NCI-H748 (cell line): Measurements from ENCODE around the gene AXIN1.

Source experiments
- DNase-seq: peaks from one replicate; lab custom pipeline; 2025; ENCODE audit not compliant: unreplicated experiment; lab: John Stamatoyannopoulos, UW

Gene AXIN1

DNA sequence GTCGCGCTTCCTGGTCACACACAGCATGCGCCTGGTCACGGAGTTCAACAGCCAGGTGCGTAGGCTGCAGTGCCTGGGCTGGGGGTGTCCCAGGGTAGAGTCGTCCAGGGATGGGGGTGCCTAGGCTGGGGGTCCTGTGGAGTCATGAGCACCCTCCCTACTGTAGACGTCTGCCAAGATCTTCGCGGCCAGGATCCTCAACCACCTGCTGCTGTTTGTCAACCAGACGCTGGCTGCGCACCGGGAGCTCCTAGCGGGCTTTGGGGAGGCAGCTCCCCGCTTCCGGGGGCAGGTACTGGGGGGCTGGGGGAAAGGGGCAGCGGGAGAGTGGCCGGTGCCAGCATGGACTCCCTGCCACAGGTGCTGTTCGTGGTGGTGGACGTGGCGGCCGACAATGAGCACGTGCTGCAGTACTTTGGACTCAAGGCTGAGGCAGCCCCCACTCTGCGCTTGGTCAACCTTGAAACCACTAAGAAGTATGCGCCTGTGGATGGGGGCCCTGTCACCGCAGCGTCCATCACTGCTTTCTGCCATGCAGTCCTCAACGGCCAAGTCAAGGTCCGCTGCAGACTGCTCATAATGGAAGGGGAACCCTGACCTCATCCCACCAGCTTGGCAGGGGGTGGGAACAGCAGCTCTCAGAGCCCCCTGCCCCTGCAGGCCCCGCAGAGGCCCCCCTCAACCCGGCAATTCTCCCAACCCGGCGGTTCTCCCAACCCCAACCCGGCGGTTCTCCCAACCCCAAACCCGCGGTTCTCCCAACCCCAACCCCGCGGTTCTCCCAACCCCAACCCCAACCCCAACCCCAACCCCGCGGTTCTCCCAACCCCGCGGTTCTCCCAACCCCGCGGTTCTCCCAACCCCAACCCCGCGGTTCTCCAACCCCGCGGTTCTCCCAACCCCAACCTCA is 67.1 kb downstream of the AXIN1 start:
- DNase-seq = no peak

DNA sequence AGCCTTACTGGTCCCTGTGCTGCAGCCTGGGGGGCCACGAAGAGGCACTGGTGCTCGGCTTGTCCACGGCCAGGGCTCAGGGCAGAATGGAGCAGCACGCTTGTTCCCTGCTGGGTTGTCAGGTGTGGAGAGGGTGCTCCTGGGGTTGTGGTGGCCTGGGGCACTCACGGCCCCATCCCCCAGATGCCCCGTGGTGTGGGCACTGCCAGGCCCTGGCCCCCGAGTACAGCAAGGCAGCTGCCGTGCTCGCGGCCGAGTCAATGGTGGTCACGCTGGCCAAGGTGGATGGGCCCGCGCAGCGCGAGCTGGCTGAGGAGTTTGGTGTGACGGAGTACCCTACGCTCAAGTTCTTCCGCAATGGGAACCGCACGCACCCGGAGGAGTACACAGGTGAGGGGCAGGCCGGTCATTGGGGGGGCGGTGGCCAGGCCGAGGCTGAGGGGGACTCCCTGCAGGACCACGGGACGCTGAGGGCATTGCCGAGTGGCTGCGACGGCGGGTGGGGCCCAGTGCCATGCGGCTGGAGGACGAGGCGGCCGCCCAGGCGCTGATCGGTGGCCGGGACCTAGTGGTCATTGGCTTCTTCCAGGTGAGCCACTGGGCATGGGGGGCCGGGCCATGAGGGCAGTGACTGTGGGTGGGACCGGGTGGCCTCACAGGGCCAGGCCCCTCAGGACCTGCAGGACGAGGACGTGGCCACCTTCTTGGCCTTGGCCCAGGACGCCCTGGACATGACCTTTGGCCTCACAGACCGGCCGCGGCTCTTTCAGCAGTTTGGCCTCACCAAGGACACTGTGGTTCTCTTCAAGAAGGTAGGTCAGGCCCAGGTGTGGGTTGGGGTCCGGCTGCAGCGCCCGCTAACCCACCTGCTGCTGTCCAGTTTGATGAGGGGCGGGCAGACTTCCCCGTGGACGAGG is 68.1 kb downstream of the AXIN1 start:
- DNase-seq = no peak

DNA sequence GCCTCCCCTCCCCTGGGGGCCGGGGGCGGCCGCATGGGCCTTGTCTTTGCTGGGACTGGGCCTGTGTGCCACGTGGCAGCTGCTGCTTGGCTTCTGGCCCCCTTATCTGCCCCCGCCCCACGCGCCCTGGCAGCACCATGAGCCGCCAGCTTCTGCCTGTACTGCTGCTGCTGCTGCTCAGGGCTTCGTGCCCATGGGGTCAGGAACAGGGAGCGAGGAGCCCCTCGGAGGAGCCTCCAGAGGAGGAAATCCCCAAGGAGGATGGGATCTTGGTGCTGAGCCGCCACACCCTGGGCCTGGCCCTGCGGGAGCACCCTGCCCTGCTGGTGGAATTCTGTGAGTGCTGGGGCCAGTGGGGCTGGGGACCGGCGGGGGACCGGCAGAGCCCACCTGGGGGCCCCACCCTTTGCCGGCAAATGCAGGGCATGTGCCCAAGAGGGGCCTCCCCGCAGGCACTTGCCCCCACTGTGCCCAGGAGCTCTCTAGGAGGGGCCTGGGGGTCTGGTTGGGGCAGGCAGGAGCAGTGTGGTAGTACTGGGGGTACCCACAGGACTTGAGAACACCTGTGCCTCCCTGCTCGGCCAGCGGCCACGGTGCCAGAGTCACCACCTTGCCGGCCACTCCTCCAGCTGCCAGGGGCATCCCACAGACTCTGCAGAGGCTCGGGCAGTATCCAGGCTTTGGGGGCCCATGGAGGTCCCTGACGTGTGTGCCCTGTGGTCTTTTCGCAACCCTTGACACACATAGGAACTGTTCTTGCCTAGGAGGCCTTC is 69.3 kb downstream of the AXIN1 start, which contains the start of gene PDIA2:
Gene PDIA2 (plus strand): TSS at position 132 of the 773 bp plus-strand sequence. CDS start 6 bp downstream, at position 138.
- DNase-seq = no peak

DNA sequence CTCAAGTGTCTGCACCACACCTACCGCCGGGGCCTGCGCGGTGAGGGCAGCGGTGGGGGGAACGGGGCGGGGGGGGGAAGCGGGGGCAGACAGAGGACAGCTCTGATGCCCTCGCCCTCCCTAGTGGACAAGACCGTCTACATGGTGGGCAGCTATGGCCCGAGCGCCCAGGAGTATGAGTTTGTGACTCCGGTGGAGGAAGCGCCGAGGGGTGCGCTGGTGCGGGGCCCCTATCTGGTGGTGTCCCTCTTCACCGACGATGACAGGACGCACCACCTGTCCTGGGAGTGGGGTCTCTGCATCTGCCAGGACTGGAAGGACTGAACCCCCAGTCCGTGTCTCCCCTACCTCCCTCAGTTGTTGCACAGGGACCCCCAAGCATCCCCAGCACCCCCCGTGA is 70.0 kb downstream of the AXIN1 start:
- no peak for DNase-seq

DNA sequence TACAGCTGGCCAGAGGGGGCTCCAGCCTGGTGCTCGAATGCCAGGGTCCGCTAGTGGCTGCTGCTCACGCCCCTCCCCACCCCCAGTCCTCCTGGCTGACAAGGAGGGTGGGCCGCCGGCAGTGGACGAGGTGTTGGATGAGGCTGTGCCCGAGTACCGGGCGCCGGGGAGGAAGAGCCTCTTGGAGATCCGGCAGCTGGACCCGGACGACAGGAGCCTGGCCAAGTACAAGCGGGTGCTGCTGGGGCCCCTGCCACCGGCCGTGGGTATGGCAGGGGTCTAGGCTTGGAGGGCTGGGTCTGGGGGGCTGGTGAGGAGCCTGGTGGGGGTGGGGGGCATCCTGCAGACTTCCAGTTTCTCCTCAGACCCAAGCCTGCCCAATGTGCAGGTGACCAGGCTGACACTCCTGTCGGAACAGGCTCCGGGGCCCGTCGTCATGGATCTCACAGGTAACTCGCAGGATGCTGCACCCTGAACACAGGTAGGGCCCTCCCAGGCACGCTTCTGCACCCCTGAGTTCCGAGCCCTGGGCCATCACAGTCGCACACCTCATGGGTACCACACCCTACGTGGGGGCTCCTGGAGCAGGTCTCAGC is 70.8 kb downstream of the AXIN1 start:
- DNase-seq = no peak

DNA sequence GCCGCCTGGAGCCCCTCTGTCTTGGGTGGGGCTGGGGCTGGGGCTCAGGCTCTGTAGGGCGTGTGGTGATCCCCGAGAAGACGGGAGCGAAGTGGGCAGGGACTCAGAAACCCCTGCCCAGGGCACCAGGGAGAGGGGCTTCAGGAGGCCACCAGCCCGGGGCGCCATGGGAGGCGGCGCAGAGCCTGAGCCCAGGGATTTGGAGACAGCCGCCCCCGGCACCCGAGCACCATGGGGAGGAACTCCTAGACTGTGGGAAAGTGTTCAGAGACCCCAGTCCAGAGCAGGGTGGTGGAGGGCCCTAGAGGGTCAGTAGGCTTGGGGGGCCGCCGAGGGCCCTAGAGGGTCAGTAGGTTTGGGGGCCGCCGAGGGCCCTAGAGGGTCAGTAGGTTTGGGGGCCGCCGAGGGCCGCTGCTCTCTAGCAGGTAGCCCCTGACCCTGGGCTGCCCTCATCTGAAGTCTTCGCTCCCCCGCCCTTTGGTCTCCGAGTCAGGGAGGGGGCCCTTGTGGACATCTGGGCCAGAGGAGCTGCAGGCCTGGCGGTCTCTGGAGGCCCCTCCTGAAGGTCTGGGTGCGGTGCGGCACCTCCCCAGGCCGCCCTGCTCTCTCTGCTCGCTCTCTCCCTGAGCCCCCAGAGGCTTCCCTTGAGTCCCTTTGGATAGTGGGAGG is 71.4 kb downstream of the AXIN1 start:
- no peak for DNase-seq

DNA sequence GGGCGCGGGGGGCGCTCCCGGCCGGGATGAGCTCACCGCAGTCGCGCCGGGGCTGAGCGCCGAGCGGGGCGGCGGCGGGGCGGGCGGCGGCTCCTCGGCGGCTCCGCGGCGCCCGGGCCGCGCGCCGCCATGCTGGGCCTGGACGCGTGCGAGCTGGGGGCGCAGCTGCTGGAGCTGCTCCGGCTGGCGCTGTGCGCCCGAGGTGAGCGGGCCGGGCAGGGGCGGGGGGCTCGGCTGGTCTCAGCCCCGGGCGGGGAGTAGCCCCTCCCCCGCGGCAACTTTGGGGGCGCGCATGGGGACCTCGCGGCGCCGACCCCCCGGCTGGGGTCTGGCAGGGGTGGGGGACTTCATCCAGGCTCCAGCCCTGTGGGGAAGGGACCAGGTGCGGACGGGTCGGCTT is 72.0 kb downstream of the AXIN1 start, which contains the start of gene ARHGDIG:
Gene ARHGDIG (plus strand): TSS at position 40 of the 400 bp plus-strand sequence. CDS start 90 bp downstream, at position 130.
- peak; percentile 20 for DNase-seq

DNA sequence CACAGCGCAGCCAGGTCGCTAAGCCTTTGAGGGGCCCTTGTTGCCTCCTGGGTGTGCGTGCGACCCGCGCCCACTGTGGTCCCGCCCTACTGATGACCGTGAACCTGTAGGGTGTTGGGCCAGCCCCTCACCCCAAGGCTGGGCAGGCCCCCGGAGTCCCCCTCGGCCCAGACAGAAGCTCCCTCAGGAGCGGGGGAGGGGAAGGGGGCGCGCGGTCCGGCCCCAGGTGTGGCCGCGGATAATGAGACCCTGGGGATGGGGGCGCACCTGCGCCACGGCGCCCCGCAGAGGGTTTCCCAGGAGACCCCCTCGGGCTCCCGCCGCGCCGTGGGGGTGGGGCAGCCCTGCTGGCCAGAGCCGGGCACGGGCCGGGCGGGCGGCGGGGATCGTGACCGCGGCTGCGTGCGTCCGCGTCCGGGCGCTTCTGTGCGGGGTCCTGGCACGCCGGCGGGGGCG is 72.5 kb downstream of the AXIN1 start:
- DNase-seq = no peak

DNA sequence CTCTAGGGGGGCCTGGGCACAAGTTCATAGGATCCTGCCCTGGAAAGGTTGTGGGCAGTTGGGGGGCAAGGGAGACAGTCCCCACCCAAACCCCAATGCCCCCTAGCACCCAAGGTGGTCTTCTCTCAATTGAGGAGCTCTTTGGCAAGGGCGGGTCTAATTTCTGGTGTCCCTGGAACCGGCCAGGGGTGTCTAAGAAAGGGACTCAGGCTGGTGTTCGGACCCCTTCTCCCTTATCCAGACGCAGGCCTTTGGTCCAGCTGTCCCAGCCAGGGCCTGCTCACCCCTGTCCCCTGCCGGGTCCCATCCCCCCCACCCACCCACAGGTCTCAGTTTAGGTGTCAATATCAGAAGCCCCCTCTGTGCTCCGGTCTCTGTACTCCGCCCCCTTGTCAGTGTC is 73.0 kb downstream of the AXIN1 start:
- DNase-seq = no peak

DNA sequence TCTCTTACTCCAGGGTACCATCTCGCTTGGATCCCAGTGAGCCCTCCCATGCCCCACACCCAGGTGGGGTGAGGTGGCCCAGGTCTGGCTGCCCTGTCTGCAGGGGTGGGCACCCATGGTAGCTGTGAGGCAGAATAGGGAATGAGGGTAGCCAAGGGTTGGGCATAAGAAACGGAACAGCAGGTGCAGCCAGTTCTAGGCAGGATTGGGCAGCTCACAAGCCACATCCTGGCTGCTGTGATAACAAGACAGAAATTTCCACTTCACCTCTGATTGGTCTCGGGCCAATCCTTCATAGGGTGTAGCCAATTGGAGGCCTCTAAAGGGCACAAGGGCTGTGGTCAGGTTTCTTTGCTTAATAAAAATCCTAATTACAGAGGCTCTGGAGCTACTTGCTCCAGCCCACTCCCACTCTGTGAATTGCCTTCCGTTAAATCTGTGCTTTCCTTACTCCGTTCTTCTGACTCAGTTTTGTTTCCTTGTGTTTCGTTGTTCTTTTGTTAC is 73.6 kb downstream of the AXIN1 start:
- DNase-seq = peak; percentile 61

DNA sequence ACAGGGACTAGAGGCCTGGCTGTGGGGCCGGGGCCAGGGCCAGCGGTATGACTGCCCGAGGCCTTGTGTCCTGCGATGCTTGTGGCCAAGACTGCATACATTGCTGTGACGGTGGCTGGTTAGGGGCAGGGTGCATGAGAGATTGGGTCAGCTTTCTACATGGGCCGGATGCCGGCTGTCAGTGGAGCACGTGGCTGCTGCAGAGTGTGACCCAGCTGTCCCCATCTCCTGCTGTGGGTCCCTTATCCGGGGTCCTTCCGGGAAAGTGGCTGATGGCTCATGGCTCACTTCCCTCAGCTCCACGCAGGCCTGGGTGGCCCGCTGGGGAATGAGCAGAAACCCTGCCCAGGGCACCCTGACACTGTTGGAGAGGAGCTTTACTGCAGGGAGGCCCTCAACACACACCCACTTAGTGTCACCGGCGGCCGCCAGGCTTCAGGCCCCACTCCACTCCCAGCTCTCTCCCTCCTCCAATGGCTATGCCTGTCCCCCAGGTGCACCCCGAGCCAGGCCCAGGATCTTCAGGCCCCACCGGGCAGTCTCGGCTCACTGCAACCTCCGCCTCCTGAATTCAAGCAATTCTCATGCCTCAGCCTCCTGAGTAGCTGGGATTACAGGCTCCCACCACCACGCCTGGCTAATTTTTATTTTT is 76.0 kb downstream of the AXIN1 start:
- DNase-seq = no peak

DNA sequence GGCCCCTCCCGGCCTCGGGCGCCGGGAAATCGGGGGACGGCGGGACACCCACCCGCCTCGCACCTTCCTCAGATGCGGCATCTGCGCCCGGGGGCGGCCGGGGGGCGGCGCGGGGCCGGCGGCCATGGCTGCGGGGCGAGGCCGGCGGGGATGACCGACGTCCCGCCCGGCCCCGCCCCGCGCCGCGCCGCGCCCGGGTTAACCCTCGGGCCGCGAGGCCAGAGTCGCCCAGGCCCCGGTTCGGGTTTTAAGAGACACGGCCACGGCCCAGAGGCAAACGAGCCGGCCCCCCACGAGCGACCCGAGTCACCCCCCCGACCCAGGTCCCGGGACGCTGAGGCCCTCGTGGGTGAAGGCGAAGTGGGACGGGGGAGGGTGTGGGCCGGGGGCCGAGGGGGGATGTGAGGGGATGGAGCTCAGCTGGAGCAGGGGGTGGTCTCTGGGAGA is 76.7 kb downstream of the AXIN1 start, which contains the start of gene RGS11:
Gene RGS11 (minus strand): TSS at position 159 of the 447 bp plus-strand sequence. CDS start 33 bp downstream, at position 126.
- no peak for DNase-seq

DNA sequence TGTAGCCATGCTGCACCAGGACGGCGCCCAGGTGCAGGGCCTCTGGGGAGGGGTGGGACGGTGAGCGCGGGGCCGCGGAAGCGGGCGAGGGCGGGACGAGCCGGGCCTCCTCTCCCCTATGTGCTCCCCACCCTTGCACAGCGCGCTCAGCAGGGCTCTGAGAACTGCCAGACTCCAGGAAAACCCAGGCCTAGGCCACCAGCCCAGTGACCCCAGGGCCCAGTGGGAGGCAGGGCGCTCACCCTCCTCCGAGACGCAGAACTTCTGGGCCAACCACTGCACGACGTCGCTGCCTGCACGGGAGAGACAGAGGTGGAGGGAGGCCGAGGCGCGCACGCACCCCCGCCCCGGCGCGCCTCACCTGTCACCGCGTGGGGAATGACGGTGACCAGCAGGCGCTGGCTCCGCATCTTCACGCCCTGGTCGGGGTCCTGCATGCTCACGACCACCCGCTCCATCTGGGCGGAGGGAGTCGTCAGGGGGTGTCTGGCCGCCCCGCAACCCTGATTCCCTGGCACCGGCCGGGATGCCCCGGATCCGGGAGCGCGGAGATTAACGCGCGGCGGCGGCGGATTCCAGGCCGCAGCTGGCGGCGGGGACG is 77.4 kb downstream of the AXIN1 start:
- peak; percentile 22 for DNase-seq

DNA sequence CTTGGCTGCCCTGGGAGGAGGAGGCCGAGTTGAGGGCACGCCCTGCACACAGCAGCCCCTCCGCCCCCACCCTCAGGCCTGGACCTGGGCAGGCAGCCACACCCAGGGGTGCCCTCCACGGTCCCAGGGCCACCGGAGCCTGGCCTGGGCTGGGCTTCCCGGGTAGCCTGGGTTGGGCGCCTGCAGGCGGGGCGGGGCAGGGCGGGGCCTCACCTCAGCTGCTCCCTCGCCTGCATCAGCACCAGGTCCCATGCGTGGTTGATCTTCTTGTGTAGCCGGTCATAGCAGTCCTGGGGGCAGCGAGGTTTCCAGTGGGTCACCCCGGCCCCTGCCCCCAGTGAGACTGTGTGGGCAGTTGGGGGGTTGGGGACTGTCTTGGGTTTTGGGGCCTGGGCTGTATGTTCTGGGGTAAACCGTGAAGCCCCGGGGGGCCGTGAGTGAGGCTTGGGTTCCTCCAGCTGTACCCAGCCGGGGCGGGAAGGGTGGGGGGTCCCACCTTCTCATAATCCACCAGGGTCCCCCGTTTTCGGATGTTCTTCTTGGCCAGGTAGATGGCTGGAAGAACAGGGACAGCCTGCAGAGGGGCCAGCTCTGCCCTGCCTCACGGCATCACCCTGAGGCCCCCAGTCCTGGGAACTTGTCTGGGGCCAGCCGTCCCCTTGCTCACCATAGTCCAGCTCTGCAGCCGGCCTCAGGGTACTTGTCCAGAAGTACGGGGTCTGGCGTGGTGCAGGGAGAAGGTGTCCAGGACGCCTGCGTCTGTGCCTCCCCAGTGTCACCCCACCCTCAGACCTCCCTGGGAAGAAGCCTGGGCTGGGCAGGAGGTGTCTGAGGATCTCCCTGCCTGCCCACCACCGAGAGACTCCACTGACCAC is 78.7 kb downstream of the AXIN1 start:
- DNase-seq = peak; percentile 11

DNA sequence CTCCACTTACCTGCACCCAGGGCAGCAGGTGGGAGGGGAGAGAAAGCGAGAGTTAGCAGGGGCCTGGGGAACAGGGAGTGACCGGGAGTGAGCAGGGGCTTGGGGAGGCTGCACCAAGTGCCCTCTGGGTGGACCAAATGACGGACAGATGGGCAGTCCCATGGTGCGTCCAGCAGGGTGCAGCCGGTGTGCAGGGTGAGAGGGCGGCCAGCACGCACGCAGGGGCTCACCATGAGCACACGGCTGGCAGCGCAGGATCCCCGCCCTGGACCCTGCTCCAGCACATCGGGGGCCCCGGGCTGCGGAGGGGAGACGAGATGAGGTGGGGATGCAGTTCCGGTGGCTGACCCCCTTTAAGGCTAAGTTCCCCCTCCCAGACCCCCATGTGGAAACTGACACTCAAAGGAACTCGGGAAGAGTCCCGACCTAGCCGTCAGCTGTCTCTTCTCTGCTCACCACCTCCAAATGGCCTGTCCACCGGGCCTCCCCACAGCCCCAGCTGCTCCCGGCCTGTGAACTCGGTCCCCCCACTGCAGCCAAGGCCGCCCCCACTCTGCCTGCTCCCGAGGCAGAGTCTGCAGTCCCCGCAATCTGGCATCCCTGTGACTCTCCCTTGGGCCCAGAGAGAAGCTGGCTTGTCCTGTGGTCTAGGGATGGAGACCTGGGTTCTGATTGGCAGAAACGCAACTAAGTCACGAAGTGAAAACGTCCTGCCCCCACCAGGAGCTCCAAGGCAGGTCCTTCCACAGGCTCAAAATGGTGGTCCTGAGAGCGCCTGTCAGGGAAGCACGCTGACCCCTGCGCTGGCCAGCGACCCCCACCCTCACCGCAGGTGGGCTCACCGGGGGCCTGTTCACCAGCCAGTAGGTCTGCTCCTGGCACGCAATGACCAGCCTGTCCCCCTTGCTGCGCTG is 79.6 kb downstream of the AXIN1 start:
- DNase-seq = no peak
